Measurements from ENCODE around the gene KCTD17. TPM values are rescaled to one million over a fixed set of nuclear protein-coding genes. Genes with fewer than 3 reads are reported as not detected.

KCTD17 gene
- total and polyA plus RNA-seq, 2 of the 13 experiments (the other 11 are each of a cell fraction or from before 2014, with no cell fraction given) = 5.3 to 11.7 TPM

DNA sequence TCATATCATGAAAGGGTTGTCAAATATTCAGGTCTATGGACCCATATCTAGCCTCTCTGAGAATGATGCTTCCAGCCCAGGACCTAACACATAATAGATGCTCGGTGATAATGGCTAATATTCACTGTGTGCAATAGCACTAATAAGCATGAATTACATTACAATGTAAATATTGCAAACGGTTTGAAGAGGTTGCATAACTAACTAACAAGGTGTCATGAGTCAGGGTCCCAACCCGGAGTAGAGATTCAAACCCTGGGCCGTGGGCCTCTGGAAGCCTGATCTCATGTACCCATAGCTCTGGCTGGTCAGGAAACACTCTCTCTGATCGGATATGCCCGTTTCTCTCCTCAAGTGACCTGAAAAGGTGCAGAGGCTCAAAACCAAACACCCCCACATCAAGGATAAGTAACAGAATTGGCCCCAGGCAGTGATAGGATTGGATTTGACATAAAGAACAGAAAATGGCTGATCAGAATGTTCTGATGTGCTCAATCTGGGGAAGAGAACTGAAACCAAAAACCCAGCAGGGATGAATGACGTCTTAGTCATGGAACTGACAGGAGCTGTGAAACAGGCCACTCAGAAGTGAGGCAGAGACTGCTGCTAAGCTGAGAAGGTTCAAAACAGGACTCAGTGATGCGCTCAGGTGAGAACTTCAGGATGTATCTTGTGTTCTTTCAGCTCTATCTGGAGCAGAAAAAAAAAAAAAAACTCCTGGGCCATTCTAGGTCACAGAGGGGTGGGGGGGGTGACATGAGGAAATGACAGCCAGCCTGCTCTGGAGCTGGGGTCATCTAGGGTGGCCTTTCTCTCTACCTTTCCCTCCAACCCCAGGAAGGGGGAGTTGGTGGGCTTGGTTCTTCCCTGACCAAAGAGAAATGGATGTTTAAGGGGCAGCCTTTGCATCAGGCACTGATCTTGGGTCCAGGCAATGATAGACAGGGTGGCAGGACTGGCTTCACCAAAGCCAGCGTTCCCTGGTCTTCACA, 6.6 kb upstream of the KCTD17 start:
- Histone ChIP-seq H3K4me3 (replicated peaks in 1 of 3; ENCODE audit: insufficient read depth in 1 of 3, low read depth in 2 of 3, low read length in 3 of 3) (peak overlapping the region in 2 of 3 experiments; percentile 25 to 62; a peak in 3 of 6 replicates), H4K20me1 (ENCODE audit: insufficient read depth, low read length) (no peaks in the 10 kb centered on the region), H3K4me2 (ENCODE audit: low read depth, low read length) (peak overlapping the region; percentile 93), H2AFZ (ENCODE audit: low read length) (no peak overlapping the region), H3K27ac (ENCODE audit: extremely low read length, insufficient read depth, low read length) (peak overlapping the region; percentile 78), H3K4me1 (ENCODE audit: insufficient read depth, low read length) (peaks cover 74% of the 10 kb centered on the region), H3K79me2 (ENCODE audit: insufficient read depth, low read length) (no peaks in the 10 kb centered on the region), H3K9me3 (ENCODE audit: low read length) (no peaks in the 10 kb centered on the region), H3K27me3 (ENCODE audit: control insufficient read depth in 1 of 2, insufficient read depth in 2 of 2, low read length in 2 of 2) (peaks cover 0 to 4% of the 10 kb centered on the region in 2 experiments; a peak in 1 of 5 replicates), H3K36me3 (replicated peaks in 1 of 2; ENCODE audit: control insufficient read depth in 1 of 2, insufficient read depth in 2 of 2, low read length in 2 of 2) (no peaks in the 10 kb centered on the region), H3K9ac (ENCODE audit: insufficient read depth, low read depth, low read length) (peak overlapping the region; percentile 32; the same call in 1 of the 2 replicates)
- WGBS (ENCODE audit: low lambda C conversion rate) = 16% methylated on average over 9 of the region's 9 CpGs
- BruUV-seq (replicated peaks) = no TSS peak
- intact Hi-C loops (cut with micrococcal nuclease; ENCODE audit: unreplicated experiment) = loop anchor here (2.0 kb wide), 1 partner anchor 14 kb away; no protein-coding TSS in a partner anchor
- CTCF ChIA-PET (ENCODE audit: low intra/inter-chr PET ratio, low total read pairs) = interaction anchor here (0.9 to 1.8 kb wide), 6 partner anchors 26 to 189 kb away, joined by 3 to 9 read pairs (median 6); partner anchors contain the start of genes MPST and TST
- POLR2A ChIA-PET = interaction anchor here (0.9 to 7.9 kb wide), 6 partner anchors 9 to 155 kb away, joined by 6 to 227 read pairs (median 24); partner anchors contain the start of genes MPST and TST
- peak; percentile 22 for ATAC-seq
- DNase-seq (ENCODE audit: low spot score) = no peak
- no peak for FAIRE-seq
- in situ Hi-C loops (cut with HindIII; ENCODE audit: extremely low pct_ligation_motif_present, low pct_unique_long_range_greater_than_20kb) = no loop called here
- TF ChIP-seq, protein P1, sequence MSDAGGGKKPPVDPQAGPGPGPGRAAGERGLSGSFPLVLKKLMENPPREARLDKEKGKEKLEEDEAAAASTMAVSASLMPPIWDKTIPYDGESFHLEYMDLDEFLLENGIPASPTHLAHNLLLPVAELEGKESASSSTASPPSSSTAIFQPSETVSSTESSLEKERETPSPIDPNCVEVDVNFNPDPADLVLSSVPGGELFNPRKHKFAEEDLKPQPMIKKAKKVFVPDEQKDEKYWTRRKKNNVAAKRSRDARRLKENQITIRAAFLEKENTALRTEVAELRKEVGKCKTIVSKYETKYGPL (CRISPR knock-in tag; IDR thresholded peaks at IDR 0.05) = peak; percentile 61; the same call in 1 of the 2 replicates
- TF ChIP-seq ETV6 (CRISPR knock-in tag; conservative IDR thresholded peaks at IDR 0.05) = no peak
- no peak for TF ChIP-seq RBM22 (optimal IDR thresholded peaks at IDR 0.05; ENCODE audit: low read length)
- TF ChIP-seq ZNF672 (CRISPR knock-in tag; IDR thresholded peaks at IDR 0.05) = no peak
- TF ChIP-seq ZNF350 (CRISPR knock-in tag; IDR thresholded peaks at IDR 0.05; ENCODE audit: borderline replicate concordance, low read depth) = no peak
- no peak for TF ChIP-seq KDM4B (CRISPR knock-in tag; IDR thresholded peaks at IDR 0.05)
- peak; percentile 45; the same call in 1 of the 2 replicates for TF ChIP-seq RXRB (CRISPR knock-in tag; IDR thresholded peaks at IDR 0.05; ENCODE audit: borderline replicate concordance)
- TF ChIP-seq ZSCAN9 (CRISPR knock-in tag; IDR thresholded peaks at IDR 0.05; ENCODE audit: borderline replicate concordance) = 0 out of 2 replicates have a peak, but pooled peaks have one; percentile 9
- no peak for TF ChIP-seq ZNF597 (CRISPR knock-in tag; IDR thresholded peaks at IDR 0.05)
- TF ChIP-seq AHR (CRISPR knock-in tag; IDR thresholded peaks at IDR 0.05) = no peak
- no peak for TF ChIP-seq SNAI1 (CRISPR knock-in tag; IDR thresholded peaks at IDR 0.05; ENCODE audit: borderline replicate concordance)
- no peak for TF ChIP-seq STAT5B (CRISPR knock-in tag; IDR thresholded peaks at IDR 0.05)
- no peak for TF ChIP-seq SATB2 (CRISPR knock-in tag; IDR thresholded peaks at IDR 0.05)
- no peak for TF ChIP-seq ADNP (CRISPR knock-in tag; IDR thresholded peaks at IDR 0.05)
- no peak for TF ChIP-seq ZNF503 (CRISPR knock-in tag; IDR thresholded peaks at IDR 0.05)
- no peak for TF ChIP-seq ARNTL (CRISPR knock-in tag; IDR thresholded peaks at IDR 0.05)
- no peak for TF ChIP-seq ZNF614 (CRISPR knock-in tag; IDR thresholded peaks at IDR 0.05; ENCODE audit: borderline replicate concordance)
